DOHH2 (cell line): ENCODE results near the gene DYNLT1.

Source experiments
- H3F3A ChIP-seq: fragments of 200-600 bp; sonication (generic), shearing (Covaris generic); 2 replicates; pipeline ENCODE4 v1.6.0; 2016; ENCODE audit warnings: antibody characterized with exemption, mild to moderate bottlenecking; ENCODE audit not compliant: control insufficient read depth, insufficient read depth
- H3K27ac ChIP-seq: fragments of 200-600 bp; sonication (generic); 2 replicates; pipeline ENCODE4 v1.5.1; 2014; ENCODE audit warnings: low read depth, mild to moderate bottlenecking, low read length, moderate library complexity
- H3K27me3 ChIP-seq: fragments of 200-600 bp; sonication (generic); 2 replicates; pipeline ENCODE4 v1.6.1; 2014; ENCODE audit warnings: mild to moderate bottlenecking, low read length, mixed read lengths; ENCODE audit not compliant: control insufficient read depth
- H3K36me3 ChIP-seq: fragments of 200-600 bp; sonication (generic); 2 replicates; pipeline ENCODE4 v1.6.1; 2014; ENCODE audit warnings: mild to moderate bottlenecking, low read length, moderate library complexity, mixed read lengths; ENCODE audit not compliant: control insufficient read depth
- H3K4me1 ChIP-seq: fragments of 200-600 bp; sonication (generic); 2 replicates; pipeline ENCODE4 v1.6.1; 2014; ENCODE audit warnings: mild to moderate bottlenecking, low read length, mixed read lengths; ENCODE audit not compliant: control insufficient read depth
- H3K4me2 ChIP-seq: fragments of 200-600 bp; sonication (generic); 2 replicates; pipeline ENCODE4 v1.6.0; 2014; ENCODE audit warnings: mild to moderate bottlenecking, low read length, moderate library complexity
- H3K4me3 ChIP-seq: fragments of 200-600 bp; sonication (generic); 2 replicates; pipeline ENCODE4 v1.5.1; 2014; ENCODE audit warnings: mild to moderate bottlenecking, low read length, mixed read lengths
- H3K79me2 ChIP-seq: fragments of 200-600 bp; sonication (generic); 2 replicates; pipeline ENCODE4 v1.6.1; 2014; ENCODE audit warnings: mild to moderate bottlenecking, low read length, mixed read lengths; ENCODE audit not compliant: control insufficient read depth
- H3K9me2 ChIP-seq: fragments of 200-600 bp; sonication (generic); replicated peaks from 2 replicates; pipeline ENCODE4 v1.6.1; 2014; ENCODE audit warnings: mild to moderate bottlenecking, low read length, mixed read lengths; ENCODE audit not compliant: control insufficient read depth
- H3K9me3 ChIP-seq: fragments of 200-600 bp; sonication (generic); 2 replicates; pipeline ENCODE4 v1.6.1; 2014; ENCODE audit warnings: antibody characterized with exemption, low read length, mixed read lengths; ENCODE audit not compliant: control insufficient read depth, insufficient read depth
- H4K20me1 ChIP-seq: fragments of 200-600 bp; sonication (generic); 2 replicates; pipeline ENCODE4 v1.6.0; 2014; ENCODE audit warnings: low read depth, mild to moderate bottlenecking, antibody characterized with exemption, low read length, moderate library complexity; ENCODE audit not compliant: control insufficient read depth, insufficient read depth
- EZH2phosphoT487 ChIP-seq: fragments of 200-600 bp; sonication (generic); IDR thresholded peaks from 2 replicates; pipeline ENCODE4 v1.6.1; 2017; ENCODE audit warnings: borderline replicate concordance, mild to moderate bottlenecking, antibody characterized with exemption, low read length, moderate library complexity, mixed read lengths
- TF ChIP-seq, protein P1 (sequence below): fragments of 200-600 bp; sonication (generic); IDR thresholded peaks from one replicate; pipeline ENCODE4 v1.5.1; 2014; ENCODE audit warnings: antibody characterized with exemption, mild to moderate bottlenecking, low read depth, low read length; ENCODE audit not compliant: poor library complexity, severe bottlenecking

The DYNLT1 gene

GRCh38 chr6:158644231-158645063 is at the start of gene DYNLT1:
Gene DYNLT1 (minus strand): TSS chr6:158644743. CDS start chr6:158644708, 35 bp downstream.
- Histone ChIP-seq H3K27ac (no peak within 1 kb of the TSS), H3K4me3 (peak within 1 kb of the TSS; percentile 73), H3K27me3 (peaks cover 13% of the 10 kb centered on the region), H3K36me3 (peaks cover 13% of the 10 kb centered on the region), H3K4me2 (peak within 1 kb of the TSS; percentile 65), H4K20me1 (0 out of 2 replicates have a peak, but pooled peaks cover 5% of the 10 kb centered on the region), H3K79me2 (peaks cover 28% of the 10 kb centered on the region), H3K9me3 (no peaks in the 10 kb centered on the region), H3K4me1 (peaks cover 23% of the 10 kb centered on the region), H3K9me2 (no peaks in the 10 kb centered on the region), H3F3A (peaks cover 4% of the 10 kb centered on the region; the same call in 1 of the 2 replicates)
- TF ChIP-seq EZH2phosphoT487, result no peak
- TF ChIP-seq, protein P1, sequence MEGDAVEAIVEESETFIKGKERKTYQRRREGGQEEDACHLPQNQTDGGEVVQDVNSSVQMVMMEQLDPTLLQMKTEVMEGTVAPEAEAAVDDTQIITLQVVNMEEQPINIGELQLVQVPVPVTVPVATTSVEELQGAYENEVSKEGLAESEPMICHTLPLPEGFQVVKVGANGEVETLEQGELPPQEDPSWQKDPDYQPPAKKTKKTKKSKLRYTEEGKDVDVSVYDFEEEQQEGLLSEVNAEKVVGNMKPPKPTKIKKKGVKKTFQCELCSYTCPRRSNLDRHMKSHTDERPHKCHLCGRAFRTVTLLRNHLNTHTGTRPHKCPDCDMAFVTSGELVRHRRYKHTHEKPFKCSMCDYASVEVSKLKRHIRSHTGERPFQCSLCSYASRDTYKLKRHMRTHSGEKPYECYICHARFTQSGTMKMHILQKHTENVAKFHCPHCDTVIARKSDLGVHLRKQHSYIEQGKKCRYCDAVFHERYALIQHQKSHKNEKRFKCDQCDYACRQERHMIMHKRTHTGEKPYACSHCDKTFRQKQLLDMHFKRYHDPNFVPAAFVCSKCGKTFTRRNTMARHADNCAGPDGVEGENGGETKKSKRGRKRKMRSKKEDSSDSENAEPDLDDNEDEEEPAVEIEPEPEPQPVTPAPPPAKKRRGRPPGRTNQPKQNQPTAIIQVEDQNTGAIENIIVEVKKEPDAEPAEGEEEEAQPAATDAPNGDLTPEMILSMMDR, result no peak

DNA sequence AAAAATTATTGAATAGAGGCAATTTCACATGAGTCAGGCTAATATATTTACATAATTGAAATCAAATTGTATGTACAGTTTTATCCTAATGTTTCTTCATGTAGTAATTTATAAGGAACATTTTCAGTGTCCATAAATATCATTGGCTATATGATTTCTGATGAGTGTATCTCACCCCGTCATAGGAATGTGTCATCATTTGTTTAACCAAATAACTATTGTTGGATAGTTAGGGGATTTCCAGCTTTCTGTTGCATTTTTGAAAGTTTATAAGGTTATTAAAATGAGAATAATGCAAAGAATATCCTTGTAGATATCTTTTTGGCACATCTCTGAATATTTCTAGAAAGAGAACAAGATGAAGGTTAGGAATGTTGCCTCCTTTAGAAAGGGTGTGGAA is 44.3 kb upstream of the DYNLT1 start:
- no peaks in the 10 kb centered on the region for H4K20me1 ChIP-seq
- H3K9me3 ChIP-seq, result no peaks in the 10 kb centered on the region
- H3K27me3 ChIP-seq, result peaks cover 35% of the 10 kb centered on the region
- H3K4me1 ChIP-seq, result peaks cover 14% of the 10 kb centered on the region
- TF ChIP-seq EZH2phosphoT487, result no peak
- TF ChIP-seq, protein P1, result no peak
- no peaks in the 10 kb centered on the region for H3F3A ChIP-seq
- no peaks in the 10 kb centered on the region for H3K36me3 ChIP-seq
- no peaks in the 10 kb centered on the region for H3K79me2 ChIP-seq
- no peak overlapping the region for H3K4me2 ChIP-seq
- no peaks in the 10 kb centered on the region for H3K9me2 ChIP-seq
- H3K4me3 ChIP-seq, result no peak overlapping the region
- no peak overlapping the region for H3K27ac ChIP-seq

DNA sequence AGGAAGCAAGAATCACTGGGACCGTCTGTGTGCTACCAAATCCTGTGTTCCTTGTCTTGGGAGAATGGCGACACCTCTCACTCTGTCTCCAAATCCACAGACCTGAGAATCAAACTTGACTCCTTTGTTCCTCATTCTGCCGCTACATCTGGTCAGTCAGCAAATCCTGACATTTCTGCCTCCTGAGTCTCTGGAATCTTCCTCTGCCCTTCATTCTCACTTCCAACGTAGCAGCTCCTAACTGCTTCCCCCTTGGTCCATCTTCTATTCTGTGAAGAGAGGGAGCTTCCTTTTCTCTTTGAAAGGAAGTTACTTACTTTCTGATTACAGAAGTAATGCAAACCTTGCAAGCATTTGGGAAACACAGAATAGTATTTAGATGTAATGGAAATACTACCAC is 43.0 kb upstream of the DYNLT1 start:
- no peaks in the 10 kb centered on the region for H3K9me3 ChIP-seq
- no peak overlapping the region for H3K27ac ChIP-seq
- H3F3A ChIP-seq, result no peaks in the 10 kb centered on the region
- no peaks in the 10 kb centered on the region for H3K79me2 ChIP-seq
- no peak overlapping the region for H3K4me3 ChIP-seq
- peaks cover 14% of the 10 kb centered on the region for H3K4me1 ChIP-seq
- no peaks in the 10 kb centered on the region for H4K20me1 ChIP-seq
- H3K4me2 ChIP-seq, result no peak overlapping the region
- no peaks in the 10 kb centered on the region for H3K36me3 ChIP-seq
- TF ChIP-seq, protein P1, result no peak
- no peak for TF ChIP-seq EZH2phosphoT487
- H3K27me3 ChIP-seq, result peaks cover 39% of the 10 kb centered on the region
- H3K9me2 ChIP-seq, result no peaks in the 10 kb centered on the region
